ENCODE measurements around the gene TLX1. TPM values are rescaled to one million over a fixed set of nuclear protein-coding genes. Genes with fewer than 3 reads are reported as not detected.

The TLX1 gene
- total RNA-seq, 2 experiments from 2014 or later: not detected

- no peak overlapping the region for H3K27ac Mint-ChIP-seq
- no peak for ATAC-seq (ENCODE audit: poor library complexity)
- POLR2A ChIA-PET: no interaction called here
Observed at GRCh38 chr10:101087965-101088364, 43.1 kb upstream of the TLX1 start.

GRCh38 chr10:101089520-101090299 lies 41.4 kb upstream of the TLX1 start:
- ATAC-seq (ENCODE audit: poor library complexity) (no peak), DNase-seq (no peak)
- Histone ChIP-seq H3K27ac (ENCODE audit: low read depth in 1 of 2, low read length in 2 of 2) (no peak overlapping the region), H3K9me3 (ENCODE audit: control insufficient read depth in 1 of 2, insufficient read depth in 1 of 2, low read length in 2 of 2) (peaks cover 0 to 8% of the 10 kb centered on the region in 2 experiments), H3K27me3 (ENCODE audit: control insufficient read depth in 1 of 2, insufficient read depth in 2 of 2, low read length in 2 of 2) (peaks cover 41% of the 10 kb centered on the region in 2 experiments), H3K4me1 (ENCODE audit: insufficient read depth, low read length) (no peaks in the 10 kb centered on the region), H3K4me3 (ENCODE audit: low read length) (no peak overlapping the region), H3K36me3 (ENCODE audit: insufficient read depth, low read length) (no peaks in the 10 kb centered on the region)
- H3K27ac Mint-ChIP-seq: no peak overlapping the region
- H3K36me3 Mint-ChIP-seq (ENCODE audit: low read depth): no peaks in the 10 kb centered on the region
- TF ChIP-seq CTCF (IDR thresholded peaks at IDR 0.05): no peak
- ChIA-PET POLR2A (no interaction called here), CTCF (no interaction called here)
- no peaks in the 10 kb centered on the region for H3K9me3 Mint-ChIP-seq
- intact Hi-C loops (cut with DNase I, micrococcal nuclease): no loop called here
- no peaks in the 10 kb centered on the region for H3K4me1 Mint-ChIP-seq (ENCODE audit: low read depth)
- H3K27me3 Mint-ChIP-seq: peaks cover 90% of the 10 kb centered on the region
- no peak overlapping the region for H3K4me3 Mint-ChIP-seq

More at GRCh38 chr10:101087965-101088364, 43.1 kb upstream of the TLX1 start:
- Histone ChIP-seq H3K27me3 (ENCODE audit: control insufficient read depth in 1 of 2, insufficient read depth in 2 of 2, low read length in 2 of 2) (peaks cover 41 to 45% of the 10 kb centered on the region in 2 experiments), H3K36me3 (ENCODE audit: insufficient read depth, low read length) (no peaks in the 10 kb centered on the region), H3K4me1 (ENCODE audit: insufficient read depth, low read length) (no peaks in the 10 kb centered on the region), H3K27ac (ENCODE audit: low read depth in 1 of 2, low read length in 2 of 2) (no peak overlapping the region), H3K9me3 (ENCODE audit: control insufficient read depth in 1 of 2, insufficient read depth in 1 of 2, low read length in 2 of 2) (peaks cover 0 to under 1% of the 10 kb centered on the region in 2 experiments), H3K4me3 (ENCODE audit: low read length) (no peak overlapping the region)
- H3K36me3 Mint-ChIP-seq (ENCODE audit: low read depth): no peaks in the 10 kb centered on the region
- CTCF ChIA-PET: interaction anchor here (1.1 kb wide), 1 partner anchor 54 kb away, joined by 4 read pairs; no protein-coding TSS in a partner anchor
- no peak overlapping the region for H3K4me3 Mint-ChIP-seq
- intact Hi-C loops (cut with DNase I, micrococcal nuclease): no loop called here
- no peaks in the 10 kb centered on the region for H3K4me1 Mint-ChIP-seq (ENCODE audit: low read depth)
- no peak for TF ChIP-seq CTCF (IDR thresholded peaks at IDR 0.05)
- no peaks in the 10 kb centered on the region for H3K9me3 Mint-ChIP-seq
- H3K27me3 Mint-ChIP-seq: peaks cover 89% of the 10 kb centered on the region
- no peak for DNase-seq

- intact Hi-C loops (cut with DNase I, micrococcal nuclease): no loop called here
- H3K9me3 Mint-ChIP-seq: no peaks in the 10 kb centered on the region
- DNase-seq (no peak), ATAC-seq (ENCODE audit: poor library complexity) (no peak)
- H3K27ac Mint-ChIP-seq: no peak overlapping the region
- H3K36me3 Mint-ChIP-seq (ENCODE audit: low read depth): no peaks in the 10 kb centered on the region
- no peak overlapping the region for H3K27ac ChIP-seq (ENCODE audit: low read depth in 1 of 2, low read length in 2 of 2)
- ChIA-PET POLR2A (no interaction called here), CTCF (no interaction called here)
- peaks cover 0 to 8% of the 10 kb centered on the region in 2 experiments for H3K9me3 ChIP-seq (ENCODE audit: control insufficient read depth in 1 of 2, insufficient read depth in 1 of 2, low read length in 2 of 2)
- no peak overlapping the region for H3K4me3 Mint-ChIP-seq
- no peaks in the 10 kb centered on the region for H3K4me1 Mint-ChIP-seq (ENCODE audit: low read depth)
- H3K27me3 Mint-ChIP-seq: peaks cover 90% of the 10 kb centered on the region
- H3K4me1 ChIP-seq (ENCODE audit: insufficient read depth, low read length): peaks cover 4% of the 10 kb centered on the region
- H3K4me3 ChIP-seq (ENCODE audit: low read length): no peak overlapping the region
- H3K27me3 ChIP-seq (ENCODE audit: control insufficient read depth in 1 of 2, insufficient read depth in 2 of 2, low read length in 2 of 2): peaks cover 38 to 40% of the 10 kb centered on the region in 2 experiments
- no peaks in the 10 kb centered on the region for H3K36me3 ChIP-seq (ENCODE audit: insufficient read depth, low read length)
- TF ChIP-seq CTCF (IDR thresholded peaks at IDR 0.05): no peak
Observed at GRCh38 chr10:101090597-101090996, 40.5 kb upstream of the TLX1 start.

Data from CD4-positive, alpha-beta T cell (primary cell).